HepG2 (cell line): ENCODE results near the gene SSNA1. TPM values are rescaled to one million over a fixed set of nuclear protein-coding genes. Genes with fewer than 3 reads are reported as not detected.

Source experiments
- ATF6 ChIP-seq: sonication (generic); formaldehyde crosslinking; conservative IDR thresholded peaks from 2 replicates; pipeline ENCODE4 v1.4.0; 2020; ENCODE audit warnings: missing genetic modification reagents
- CAMTA2 ChIP-seq: sonication (generic); formaldehyde crosslinking; IDR thresholded peaks from 2 replicates; pipeline ENCODE4 v1.4.0; 2020; ENCODE audit warnings: mild to moderate bottlenecking, missing genetic modification reagents, borderline replicate concordance
- CCDC6 ChIP-seq: sonication (generic); formaldehyde crosslinking; IDR thresholded peaks from 2 replicates; pipeline ENCODE4 v1.8.1; 2022; ENCODE audit warnings: mild to moderate bottlenecking, missing genetic modification reagents, moderate library complexity
- CEBPB ChIP-seq: IDR thresholded peaks from 2 replicates; pipeline ENCODE4 v1.6.1; 2011; ENCODE audit warnings: low read depth, low read length, improper control_type of control experiment, borderline replicate concordance
- DMAP1 ChIP-seq: IDR thresholded peaks from 2 replicates; pipeline ENCODE4 v1.6.1; 2016
- GLI4 ChIP-seq: sonication (generic); formaldehyde crosslinking; IDR thresholded peaks from 2 replicates; pipeline ENCODE4 v1.5.1; 2020; ENCODE audit warnings: missing genetic modification reagents, mild to moderate bottlenecking, moderate library complexity, borderline replicate concordance
- ISX ChIP-seq: sonication (generic); formaldehyde crosslinking; conservative IDR thresholded peaks from 2 replicates; pipeline ENCODE4 v1.5.0; 2020; ENCODE audit warnings: missing genetic modification reagents
- TERF1 ChIP-seq: sonication (generic); formaldehyde crosslinking; IDR thresholded peaks from 2 replicates; pipeline ENCODE4 v1.8.0; 2022; ENCODE audit warnings: mild to moderate bottlenecking, missing genetic modification reagents, moderate library complexity
- TOPORS ChIP-seq: sonication (generic); formaldehyde crosslinking; IDR thresholded peaks from 2 replicates; pipeline ENCODE4 v1.8.0; 2023; ENCODE audit warnings: mild to moderate bottlenecking, missing genetic modification reagents
- TRIM22 ChIP-seq: fragments of 450-650 bp; IDR thresholded peaks from 2 replicates; pipeline ENCODE4 v1.6.1; 2017
- ZBTB2 ChIP-seq: sonication (generic); formaldehyde crosslinking; IDR thresholded peaks from 2 replicates; pipeline ENCODE4 v1.8.0; 2022; ENCODE audit warnings: low read depth, missing genetic modification reagents
- ZC3H4 ChIP-seq: sonication (generic); formaldehyde crosslinking; IDR thresholded peaks from 2 replicates; pipeline ENCODE4 v1.4.0; 2020; ENCODE audit warnings: missing genetic modification reagents, borderline replicate concordance
- ZNF160 ChIP-seq: sonication (generic); formaldehyde crosslinking; IDR thresholded peaks from 2 replicates; pipeline ENCODE4 v1.8.0; 2022; ENCODE audit warnings: mild to moderate bottlenecking, inconsistent platforms, missing genetic modification reagents
- ZNF501 ChIP-seq: sonication (generic); formaldehyde crosslinking; IDR thresholded peaks from 2 replicates; pipeline ENCODE4 v1.5.1; 2020; ENCODE audit warnings: mild to moderate bottlenecking, moderate library complexity, missing genetic modification reagents
- ZNF552 ChIP-seq: sonication (generic); formaldehyde crosslinking; IDR thresholded peaks from 2 replicates; pipeline ENCODE4 v1.9.0; 2022; ENCODE audit warnings: missing genetic modification reagents, mild to moderate bottlenecking, borderline replicate concordance
- ZNF576 ChIP-seq: sonication (generic); formaldehyde crosslinking; IDR thresholded peaks from 2 replicates; pipeline ENCODE4 v1.4.0; 2020; ENCODE audit warnings: mild to moderate bottlenecking, missing genetic modification reagents
- ZNF878 ChIP-seq: sonication (generic); formaldehyde crosslinking; IDR thresholded peaks from 2 replicates; pipeline ENCODE4 v1.8.1; 2023; ENCODE audit warnings: mild to moderate bottlenecking, missing genetic modification reagents, moderate library complexity
- polyA plus RNA-seq, 8 experiments: library from polyadenylated mRNA; depleted of rRNA in 3 of 8; stranded (reverse) in 7 of 8; unstranded in 1 of 8; fragments of >200 nt; fragmentation: Illumina TruSeq in 4 of 8; extraction: Trizol in 4 of 8; gene quantifications; 2 replicates each; pipeline versions ENCODE4 v1.2.1 to v1.2.3, GENCODE V29; 2011 to 2016; ENCODE audit warnings: low read depth in 4 of 8, missing spikeins in 1 of 8, mixed read lengths in 1 of 8; ENCODE audit not compliant: insufficient read depth in 1 of 8
- total RNA-seq, 5 experiments: library from RNA; depleted of rRNA; stranded (reverse); fragments of >200 nt; fragmentation: Illumina TruSeq; extraction: Trizol; gene quantifications; 2 replicates each; pipeline ENCODE4 v1.2.3, GENCODE V29; 2016; ENCODE audit warnings: low read depth in 1 of 5

Gene SSNA1
- total and polyA plus RNA-seq, 2 of the 13 experiments (the other 11 are each of a cell fraction or from before 2014, with no cell fraction given): 35.9 to 49.4 TPM

DNA sequence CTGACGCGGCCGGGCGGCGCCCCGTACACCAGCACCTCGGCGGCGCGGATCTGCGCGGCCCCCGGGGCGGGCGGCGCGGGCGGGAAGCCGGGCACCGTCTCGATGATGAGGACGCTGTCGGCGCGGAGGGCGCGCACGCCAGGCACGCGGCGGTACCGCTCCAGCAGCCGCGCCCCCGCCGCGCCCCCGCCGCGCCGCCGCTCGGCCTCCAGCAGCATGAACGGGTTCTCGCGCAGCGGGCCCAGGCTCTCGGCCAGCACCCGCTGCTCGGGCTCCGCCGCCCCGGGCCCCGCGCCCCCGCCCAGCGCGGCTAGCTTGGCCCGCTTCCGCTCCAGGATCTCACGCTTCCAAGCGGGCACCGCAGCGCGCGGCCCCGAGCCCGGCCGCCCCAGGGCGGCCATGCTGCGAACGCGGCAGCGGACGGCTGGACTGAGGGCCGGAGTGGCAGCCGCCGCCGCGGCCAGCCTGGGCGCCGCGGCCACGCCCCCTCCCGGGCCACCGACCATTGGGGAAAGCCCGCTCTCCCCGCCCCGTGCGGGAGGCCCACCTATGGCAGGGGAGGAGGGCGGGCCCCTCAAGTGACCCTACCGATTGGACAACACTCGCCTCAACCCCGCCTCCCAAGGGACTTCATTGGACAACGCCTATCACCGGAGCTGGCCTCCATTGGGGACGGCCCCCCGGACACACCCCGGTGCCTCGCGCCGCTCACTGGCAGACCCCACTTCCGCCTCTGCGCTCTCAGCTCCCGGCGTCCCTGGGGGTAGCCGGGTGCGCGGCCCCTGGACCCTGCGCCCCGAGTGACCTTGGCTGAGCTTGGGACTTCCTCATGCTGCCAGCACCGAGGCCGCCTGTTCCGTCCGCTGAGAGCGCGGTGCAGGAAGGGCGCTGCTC is 12.1 kb downstream of the SSNA1 start, which contains the start of gene TPRN (continued):
- TF ChIP-seq ZNF878 (CRISPR knock-in tag): no peak
- TF ChIP-seq ATF6 (CRISPR knock-in tag): no peak
- TF ChIP-seq TRIM22: no peak
- TF ChIP-seq ZNF576 (CRISPR knock-in tag): no peak
- no peak for TF ChIP-seq GLI4 (CRISPR knock-in tag)
- TF ChIP-seq TERF1 (CRISPR knock-in tag): 0 out of 2 replicates have a peak, but pooled peaks have one; percentile 43
- no peak; the same call in 1 of the 2 replicates for TF ChIP-seq ZC3H4 (CRISPR knock-in tag)
- TF ChIP-seq ISX: no peak
- TF ChIP-seq ZBTB2: peak; percentile 91
- peak; percentile 87; the same call in 1 of the 2 replicates for TF ChIP-seq DMAP1 (CRISPR knock-in tag)
- no peak for TF ChIP-seq CAMTA2 (CRISPR knock-in tag)
- peak; percentile 30; the same call in 1 of the 2 replicates for TF ChIP-seq ZNF160 (CRISPR knock-in tag)
- peak; percentile 84; the same call in 1 of the 2 replicates for TF ChIP-seq ZNF501 (CRISPR knock-in tag)
- 0 out of 2 replicates have a peak, but pooled peaks have one; percentile 47 for TF ChIP-seq CCDC6 (CRISPR knock-in tag)
- no peak for TF ChIP-seq CEBPB
- no peak for TF ChIP-seq ZNF552 (CRISPR knock-in tag)
- peak; percentile 39; the same call in 1 of the 2 replicates for TF ChIP-seq TOPORS (CRISPR knock-in tag)
